ENCODE data around the gene GGA3.

- TF ChIP-seq CTCF (IDR thresholded peaks at IDR 0.05) = peak in 1 of 6 experiments; percentile 17
- no peak for TF ChIP-seq POLR2A (IDR thresholded peaks at IDR 0.05)
These were observed 28.5 kb upstream of the GGA3 start for GRCh38 chr17:75289832-75290337.
